Endodermal cell (in vitro differentiated cells): ENCODE results near the gene LMF1. TPM values are rescaled to one million over a fixed set of nuclear protein-coding genes. Genes with fewer than 3 reads are reported as not detected.

Experiments
- DNase-seq: peaks from one replicate; pipeline ENCODE4 v3.0.0-alpha.2; 2017
- H3K27ac ChIP-seq: 2 replicates; pipeline ENCODE4 v1.5.1; 2013; ENCODE audit warnings: mild to moderate bottlenecking, low read depth, low read length, moderate library complexity
- H3K27me3 ChIP-seq: 2 replicates; pipeline ENCODE4 v1.6.1; 2013; ENCODE audit warnings: mild to moderate bottlenecking, low read length, moderate library complexity; ENCODE audit not compliant: insufficient read depth, control insufficient read depth, poor library complexity, severe bottlenecking
- H3K36me3 ChIP-seq: 2 replicates; pipeline ENCODE4 v1.7.0; 2013; ENCODE audit warnings: mild to moderate bottlenecking, low read length, moderate library complexity; ENCODE audit not compliant: control insufficient read depth, insufficient read depth
- H3K4me1 ChIP-seq: one replicate; pipeline ENCODE4 v1.7.0; 2013; ENCODE audit warnings: low read length; ENCODE audit not compliant: control insufficient read depth, insufficient read depth
- H3K4me3 ChIP-seq: 2 replicates; pipeline ENCODE4 v1.5.1; 2013; ENCODE audit warnings: mild to moderate bottlenecking, low read length, moderate library complexity
- H3K9ac ChIP-seq: 2 replicates; pipeline ENCODE4 v1.6.1; 2013; ENCODE audit warnings: mild to moderate bottlenecking, low read length, moderate library complexity; ENCODE audit not compliant: poor library complexity, severe bottlenecking; ENCODE audit errors: extremely low read depth
- H3K9me3 ChIP-seq: 2 replicates; pipeline ENCODE4 v1.6.1; 2013; ENCODE audit warnings: mild to moderate bottlenecking, low read length, moderate library complexity; ENCODE audit not compliant: control insufficient read depth
- H3K27ac Mint-ChIP-seq: 2 replicates; pipeline ENCODE4 v1.8.0; 2020; ENCODE audit warnings: mixed read lengths
- H3K27me3 Mint-ChIP-seq: 2 replicates; pipeline ENCODE4 v1.8.0; 2021; ENCODE audit warnings: mild to moderate bottlenecking, mixed read lengths; ENCODE audit not compliant: insufficient read depth
- H3K36me3 Mint-ChIP-seq: 2 replicates; pipeline ENCODE4 v1.8.0; 2020; ENCODE audit warnings: low read depth, mixed read lengths
- H3K4me1 Mint-ChIP-seq: 2 replicates; pipeline ENCODE4 v1.8.0; 2020; ENCODE audit warnings: mixed read lengths
- H3K4me3 Mint-ChIP-seq: 2 replicates; pipeline ENCODE4 v1.8.0; 2020; ENCODE audit warnings: mild to moderate bottlenecking, moderate library complexity, mixed read lengths
- H3K9me3 Mint-ChIP-seq: 2 replicates; pipeline ENCODE4 v1.8.0; 2020; ENCODE audit warnings: mild to moderate bottlenecking, mixed read lengths
- CTCF ChIP-seq: fragments of 200-600 bp; sonication (generic); conservative IDR thresholded peaks from 2 replicates; pipeline ENCODE4 v1.5.0; 2021; ENCODE audit warnings: antibody characterized with exemption, mild to moderate bottlenecking
- WGBS, 2 experiments: methylation state at CpG; one replicate each; pipeline versions ENCODE4 v1.1.5 to v1.1.7; 2013; ENCODE audit warnings: missing lambda C conversion rate in 2 of 2, mixed read lengths in 1 of 2; ENCODE audit not compliant: insufficient coverage in 1 of 2, insufficient read length in 1 of 2; 5-methylcytosine and 5-hydroxymethylcytosine counted together
- total RNA-seq, 2 donors: library from RNA; stranded (reverse); fragmentation: NEBNext Ultra II Directional in 1 of 2; extraction: Animal tissue kit (Norgen Biotek cat#: 25700) in 1 of 2; gene quantifications; 2 replicates in 1 of 2; 3 replicates in 1 of 2; pipeline ENCODE4 v1.2.1, GENCODE V29; 2021

Gene LMF1
- total RNA-seq, 2 donors from 2014 or later: 13.7 to 15.1 TPM

GRCh38 chr16:852451-853185, 118.2 kb downstream of the LMF1 start:
- Histone ChIP-seq H3K36me3 (no peaks in the 10 kb centered on the region), H3K9me3 (peaks cover 25% of the 10 kb centered on the region), H3K4me3 (no peak overlapping the region), H3K27ac (no peak overlapping the region), H3K4me1 (no peaks in the 10 kb centered on the region), H3K9ac (no peak overlapping the region), H3K27me3 (no peaks in the 10 kb centered on the region)
- peaks cover 8% of the 10 kb centered on the region for H3K36me3 Mint-ChIP-seq
- TF ChIP-seq CTCF: no peak
- no peak overlapping the region for H3K27ac Mint-ChIP-seq
- no peak for DNase-seq
- H3K4me3 Mint-ChIP-seq: no peak overlapping the region
- peaks cover 7% of the 10 kb centered on the region for H3K27me3 Mint-ChIP-seq
- no peaks in the 10 kb centered on the region for H3K4me1 Mint-ChIP-seq
- peaks cover 52% of the 10 kb centered on the region for H3K9me3 Mint-ChIP-seq
- WGBS, 2 experiments: 85 to 91% methylated on average over 15 to 32 of the region's 32 CpGs

GRCh38 chr16:851871-852270, 118.9 kb downstream of the LMF1 start:
- H3K27me3 ChIP-seq: no peaks in the 10 kb centered on the region
- Mint-ChIP-seq H3K4me3 (no peak overlapping the region), H3K4me1 (no peaks in the 10 kb centered on the region), H3K27ac (no peak overlapping the region), H3K27me3 (peaks cover 7% of the 10 kb centered on the region), H3K9me3 (peaks cover 53% of the 10 kb centered on the region), H3K36me3 (peaks cover 8% of the 10 kb centered on the region)
- H3K27ac ChIP-seq: no peak overlapping the region
- WGBS, 2 experiments: 95 to 97% methylated on average over 17 of the region's 17 CpGs
- H3K36me3 ChIP-seq: no peaks in the 10 kb centered on the region
- H3K9me3 ChIP-seq: peaks cover 20% of the 10 kb centered on the region
- no peaks in the 10 kb centered on the region for H3K4me1 ChIP-seq
- TF ChIP-seq CTCF: no peak
- no peak overlapping the region for H3K9ac ChIP-seq
- DNase-seq: no peak
- no peak overlapping the region for H3K4me3 ChIP-seq

- no peak for DNase-seq
- H3K27me3 Mint-ChIP-seq: peaks cover 7% of the 10 kb centered on the region
- no peaks in the 10 kb centered on the region for H3K36me3 ChIP-seq
- no peak overlapping the region for H3K9ac ChIP-seq
- no peak overlapping the region for H3K4me3 Mint-ChIP-seq
- H3K27me3 ChIP-seq: no peaks in the 10 kb centered on the region
- no peak overlapping the region for H3K4me3 ChIP-seq
- H3K9me3 Mint-ChIP-seq: peaks cover 48% of the 10 kb centered on the region
- peaks cover 8% of the 10 kb centered on the region for H3K36me3 Mint-ChIP-seq
- H3K4me1 ChIP-seq: no peaks in the 10 kb centered on the region
- no peaks in the 10 kb centered on the region for H3K4me1 Mint-ChIP-seq
- H3K27ac ChIP-seq: no peak overlapping the region
- no peak overlapping the region for H3K27ac Mint-ChIP-seq
- peaks cover 19% of the 10 kb centered on the region for H3K9me3 ChIP-seq
- WGBS, 2 experiments: 89 to 95% methylated on average over 6 to 11 of the region's 11 CpGs
- no peak for TF ChIP-seq CTCF
Observed at GRCh38 chr16:851209-851810, 119.5 kb downstream of the LMF1 start.
